Heart right ventricle (tissue), 16 donors: ENCODE results near the gene GDPD5. TPM values are rescaled to one million over a fixed set of nuclear protein-coding genes. Genes with fewer than 3 reads are reported as not detected.

ENCODE experiments used
- ATAC-seq, 8 donors: fragments of 200-7000 bp; cut with Tn5 transposase; one replicate each; pipeline ENCODE4 v1.9.1; 2020; ENCODE audit warnings: mild to moderate bottlenecking in 8 of 8, moderate library complexity in 8 of 8, moderate number of reproducible peaks in 1 of 8
- DNase-seq, 2 donors: peaks; one replicate each; pipeline ENCODE4 v3.0.0-alpha.2; 2020
- H3K27ac ChIP-seq, 10 donors: fragments of 200-600 bp; sonication (generic) in 2 of 10; one replicate each; pipeline versions ENCODE4 v1.5.0 to v1.8.0; 2020 to 2022; ENCODE audit warnings: mild to moderate bottlenecking in 3 of 10
- H3K27me3 ChIP-seq, 7 donors: fragments of 200-600 bp; one replicate each; pipeline ENCODE4 v1.8.0; 2021 to 2022; ENCODE audit warnings: mild to moderate bottlenecking in 2 of 7
- H3K36me3 ChIP-seq, 9 donors: fragments of 200-600 bp; sonication (generic) in 1 of 9; one replicate each; pipeline versions ENCODE4 v1.5.0 to v1.8.0; 2020 to 2022; ENCODE audit warnings: mild to moderate bottlenecking in 2 of 9
- H3K4me1 ChIP-seq, 9 donors: fragments of 200-600 bp; sonication (generic) in 1 of 9; one replicate each; pipeline versions ENCODE4 v1.5.0 to v1.8.0; 2020 to 2022; ENCODE audit warnings: mild to moderate bottlenecking in 4 of 9
- H3K4me3 ChIP-seq, 10 donors: fragments of 200-600 bp; sonication (generic) in 2 of 10; one replicate each; pipeline versions ENCODE4 v1.5.0 to v1.8.0; 2020 to 2022; ENCODE audit warnings: mild to moderate bottlenecking in 7 of 10, moderate library complexity in 2 of 10
- H3K9me3 ChIP-seq, 11 donors: fragments of 200-600 bp in 10 of 11; sonication (generic) in 2 of 11; one replicate each; pipeline versions ENCODE4 v1.5.0 to v1.8.0; 2013 to 2022; ENCODE audit warnings: mild to moderate bottlenecking in 2 of 11, control low read depth in 1 of 11, moderate library complexity in 1 of 11
- CTCF ChIP-seq, 9 donors: fragments of 200-600 bp; sonication (generic) in 2 of 9; IDR thresholded peaks; one replicate each; pipeline versions ENCODE4 v1.5.0 to v1.8.0; 2021 to 2022; ENCODE audit warnings: antibody characterized with exemption in 9 of 9, mild to moderate bottlenecking in 5 of 9, moderate library complexity in 1 of 9
- WGBS, 2 donors: extraction: QIAGEN DNeasy Blood & Tissue Kit; methylation state at CpG; one replicate each; pipeline ENCODE4 v1.1.7; 2013; ENCODE audit warnings: inconsistent platforms in 1 of 2; 5-methylcytosine and 5-hydroxymethylcytosine counted together
- intact Hi-C, 10 donors: fragments of 100-400 bp; cut with DNase I; formaldehyde crosslinking; loops; one replicate each; pipeline versions ENCODE4 v1.11.1 to v1.14.2; 2022
- polyA plus RNA-seq, 2 donors: library from polyadenylated mRNA; stranded (reverse); fragments of 200-250 nt; gene quantifications; one replicate each; pipeline ENCODE4 v1.2.3, GENCODE V29; 2013
- total RNA-seq, 10 donors: library from RNA; stranded (reverse); fragmentation: NEBNext Ultra II Directional in 3 of 10; extraction: Animal tissue kit (Norgen Biotek cat#: 25700) in 3 of 10; gene quantifications; one replicate each; pipeline versions ENCODE4 v1.2.1 to v1.2.4, GENCODE V29; 2021 to 2023
- donor health status: Arrhythmogenic right ventricular cardiomyopathy.
- donor health status: ischemic (EF 13 %, LVEDD 7.1; RV severe dilation, severe dysfunction).
- donor health status: healthy with polysubstance abuse.
- donor health status: DM: no; HTN: yes; CAD: no.
- donor health status: DM: no; HTN: no; CAD: no.
- donor health status: ischemic (EF 25% LVEDD 6.9; RV normal size, moderate dysfunction).
- donor health status: ischemic (EF 25% LVEDD 5.7; RV mildly dilated, moderate dysfunction).
- donor health status: healthy.
- donor health status: DM: yes; HTN: yes; CAD: no.
- donor health status: Ischemic cardiomyopathy.
- donor health status: ischemic (EF 35%, LVEDD 5.7; RV mildly dilated, moderate dysfunction).
- donor health status: nonischemic (EF 11% LVEDD 7.7; RV severe dilation, severe dysfunction).
- donor health status: DM: yes; HTN: yes; CAD: no.
- donor health status: PGD.
- donor health status: ischemic (EF 29% LVEDD 5.4; RV normal size, mild dysfunction).
- donor health status: nonischemic (EF 23%, LVEDD 6.1; RV moderate dilation, normal function).

Gene GDPD5
- total and polyA plus RNA-seq, 12 donors, result 3.3 to 10.3 (median 4.1) TPM

- DNase-seq (no peak), ATAC-seq (no peak)
- intact Hi-C loops, result no loop called here
- 94 to 96% methylated on average over 5 of the region's 5 CpGs for WGBS, 2 donors
- Histone ChIP-seq H3K9me3 (no peaks in the 10 kb centered on the region), H3K27me3 (no peaks in the 10 kb centered on the region), H3K36me3 (no peaks in the 10 kb centered on the region), H3K4me3 (no peak overlapping the region), H3K4me1 (peaks cover 7 to 55% (median 46%) of the 10 kb centered on the region in 9 donors), H3K27ac (no peak overlapping the region)
- no peak for TF ChIP-seq CTCF (IDR thresholded peaks at IDR 0.05)
Measured at GRCh38 chr11:75472081-75472732, 53.5 kb downstream of the GDPD5 start.

- intact Hi-C loops, result no loop called here
- Histone ChIP-seq H3K4me3 (no peak overlapping the region), H3K9me3 (no peaks in the 10 kb centered on the region), H3K4me1 (peaks cover 4 to 55% (median 47%) of the 10 kb centered on the region in 9 donors), H3K27me3 (no peaks in the 10 kb centered on the region), H3K36me3 (no peaks in the 10 kb centered on the region), H3K27ac (no peak overlapping the region)
- no peak for ATAC-seq
- no peak for DNase-seq
- TF ChIP-seq CTCF (IDR thresholded peaks at IDR 0.05), result no peak
- WGBS, 2 donors, result 89 to 95% methylated on average over 7 of the region's 7 CpGs
Measured at GRCh38 chr11:75471176-75471973, 54.4 kb downstream of the GDPD5 start.

DNA sequence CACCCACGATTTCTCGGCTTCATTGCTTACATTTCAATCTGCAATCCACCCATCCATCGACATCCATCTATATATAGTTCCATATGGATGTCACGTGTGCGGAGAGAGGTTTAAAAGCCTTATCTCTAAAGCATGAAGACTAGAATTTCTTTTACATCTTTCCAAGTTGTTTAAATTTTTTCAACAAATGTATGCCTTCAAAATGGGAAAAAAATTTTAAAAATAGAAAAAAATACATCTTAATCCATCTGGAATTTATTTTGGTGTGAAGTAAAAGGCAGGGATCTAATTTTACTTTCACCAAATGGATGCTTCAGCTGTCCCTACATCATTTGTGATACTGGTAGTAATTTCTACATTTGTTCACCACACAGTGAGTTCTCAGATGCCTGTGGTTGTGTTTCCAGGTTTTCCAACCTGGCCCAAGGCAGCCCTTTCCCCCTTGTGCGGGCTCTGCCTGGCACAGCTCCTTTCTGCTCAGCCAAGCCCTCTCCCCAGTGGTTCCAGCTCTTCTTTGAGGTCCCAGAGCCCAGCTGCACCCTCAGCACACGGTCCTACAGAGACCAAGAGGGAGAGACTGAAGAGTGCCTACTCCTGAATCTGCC, 55.2 kb downstream of the GDPD5 start:
- Histone ChIP-seq H3K4me3 (no peak overlapping the region), H3K9me3 (no peaks in the 10 kb centered on the region), H3K27me3 (no peaks in the 10 kb centered on the region), H3K4me1 (peaks cover 3 to 55% (median 46%) of the 10 kb centered on the region in 9 donors), H3K36me3 (no peaks in the 10 kb centered on the region), H3K27ac (no peak overlapping the region)
- ATAC-seq (no peak), DNase-seq (no peak)
- WGBS, 2 donors, result 90 to 92% methylated on average over 7 of the region's 7 CpGs
- TF ChIP-seq CTCF (IDR thresholded peaks at IDR 0.05), result no peak
- intact Hi-C loops, result no loop called here

DNA sequence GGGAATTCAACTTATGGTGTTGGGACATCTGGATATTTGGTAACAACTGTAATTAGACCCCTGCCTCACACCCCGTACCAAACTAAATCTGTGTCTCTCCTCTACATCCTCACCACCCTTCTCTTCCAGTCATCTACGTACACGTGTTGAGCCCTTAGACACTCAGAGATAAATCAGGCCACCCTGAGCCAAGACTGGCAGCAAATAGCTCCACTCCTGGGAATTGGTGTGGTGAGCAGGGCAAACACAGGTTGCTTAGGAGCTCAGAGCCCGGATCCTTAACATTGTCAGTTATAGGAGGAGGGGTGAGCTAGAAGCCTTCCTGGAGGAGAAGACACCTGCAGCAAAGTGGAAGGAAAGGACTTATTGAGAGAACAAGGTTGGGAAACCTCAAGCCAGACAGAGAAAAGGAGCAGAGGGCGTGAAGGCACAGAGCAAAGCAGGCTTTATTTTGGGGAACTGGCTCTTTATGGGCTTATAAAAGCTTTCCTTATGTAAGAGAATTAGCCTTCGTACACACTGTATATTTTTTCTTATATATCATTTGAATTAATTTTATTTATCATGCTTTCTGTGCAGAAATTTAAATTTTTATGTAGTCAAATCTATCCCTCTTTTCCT, 55.8 kb downstream of the GDPD5 start:
- no peak for TF ChIP-seq CTCF (IDR thresholded peaks at IDR 0.05)
- H3K4me3 ChIP-seq, result no peak overlapping the region
- H3K27me3 ChIP-seq, result no peaks in the 10 kb centered on the region
- peaks cover 0 to 48% (median 41%) of the 10 kb centered on the region in 9 donors for H3K4me1 ChIP-seq
- ATAC-seq, result no peak
- intact Hi-C loops, result loop anchor here in 1 of 10 donors (10.0 kb wide), 1 partner anchor 55 kb away; no protein-coding TSS in a partner anchor
- H3K9me3 ChIP-seq, result no peaks in the 10 kb centered on the region
- no peak for DNase-seq
- 77% methylated on average over 6 of the region's 6 CpGs for WGBS, 2 donors
- no peaks in the 10 kb centered on the region for H3K36me3 ChIP-seq
- no peak overlapping the region for H3K27ac ChIP-seq
